C4-2B (cell line): ENCODE measurements around the gene SEZ6L.

Experiments used
- ZFX ChIP-seq: fragments of 450-650 bp; IDR thresholded peaks from 2 replicates; pipeline ENCODE4 v1.6.1; 2017
- TF ChIP-seq, protein P1 (sequence below): fragments of 450-650 bp; conservative IDR thresholded peaks from 2 replicates; pipeline ENCODE4 v1.5.1; 2017; ENCODE audit warnings: mild to moderate bottlenecking

DNA sequence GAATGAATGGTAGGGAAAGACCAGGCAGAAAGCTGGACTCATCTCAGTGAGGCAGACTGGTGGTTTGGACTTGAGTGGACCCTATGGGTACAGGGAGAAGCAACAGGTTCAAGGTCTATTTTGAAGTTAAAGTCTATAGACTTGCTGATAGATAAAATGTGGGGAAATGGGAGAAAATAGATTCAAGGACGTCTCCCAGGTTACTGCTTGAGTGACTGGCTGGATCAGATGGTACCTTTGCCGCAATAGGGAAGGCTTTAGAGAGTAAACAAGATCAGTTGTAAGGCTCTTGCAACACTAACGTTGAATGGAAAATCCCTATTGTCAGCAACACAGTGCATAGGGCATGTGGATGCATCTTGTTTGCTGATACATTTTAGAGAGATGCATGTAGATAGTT is 27.4 kb downstream of the SEZ6L start:
- TF ChIP-seq, protein P1, sequence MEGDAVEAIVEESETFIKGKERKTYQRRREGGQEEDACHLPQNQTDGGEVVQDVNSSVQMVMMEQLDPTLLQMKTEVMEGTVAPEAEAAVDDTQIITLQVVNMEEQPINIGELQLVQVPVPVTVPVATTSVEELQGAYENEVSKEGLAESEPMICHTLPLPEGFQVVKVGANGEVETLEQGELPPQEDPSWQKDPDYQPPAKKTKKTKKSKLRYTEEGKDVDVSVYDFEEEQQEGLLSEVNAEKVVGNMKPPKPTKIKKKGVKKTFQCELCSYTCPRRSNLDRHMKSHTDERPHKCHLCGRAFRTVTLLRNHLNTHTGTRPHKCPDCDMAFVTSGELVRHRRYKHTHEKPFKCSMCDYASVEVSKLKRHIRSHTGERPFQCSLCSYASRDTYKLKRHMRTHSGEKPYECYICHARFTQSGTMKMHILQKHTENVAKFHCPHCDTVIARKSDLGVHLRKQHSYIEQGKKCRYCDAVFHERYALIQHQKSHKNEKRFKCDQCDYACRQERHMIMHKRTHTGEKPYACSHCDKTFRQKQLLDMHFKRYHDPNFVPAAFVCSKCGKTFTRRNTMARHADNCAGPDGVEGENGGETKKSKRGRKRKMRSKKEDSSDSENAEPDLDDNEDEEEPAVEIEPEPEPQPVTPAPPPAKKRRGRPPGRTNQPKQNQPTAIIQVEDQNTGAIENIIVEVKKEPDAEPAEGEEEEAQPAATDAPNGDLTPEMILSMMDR = no peak
- TF ChIP-seq ZFX = no peak
